BE2C (cell line): ENCODE data around the gene C16orf87.

Experiments
- DNase-seq: peaks from one replicate; pipeline ENCODE4 v3.0.0-alpha.2; 2020
- H3K27me3 ChIP-seq: fragments of 250-450 bp; sonication (Bioruptor Pico); 2 replicates; pipeline ENCODE4 v1.5.1; 2020; ENCODE audit warnings: mild to moderate bottlenecking
- H3K36me3 ChIP-seq: fragments of 250-450 bp; sonication (Bioruptor Pico); 2 replicates; pipeline ENCODE4 v1.5.1; 2020; ENCODE audit warnings: mild to moderate bottlenecking
- H3K4me1 ChIP-seq: fragments of 250-450 bp; sonication (Bioruptor Pico); 2 replicates; pipeline ENCODE4 v1.5.1; 2020
- H3K4me3 ChIP-seq: 2 replicates; pipeline ENCODE4 v1.5.1; 2011; ENCODE audit warnings: low read depth, low read length
- H3K9me3 ChIP-seq: fragments of 250-450 bp; sonication (Bioruptor Pico); 2 replicates; pipeline ENCODE4 v1.5.1; 2020
- TF ChIP-seq, protein P1 (sequence below): IDR thresholded peaks from 2 replicates; pipeline ENCODE4 v1.5.1; 2012; ENCODE audit warnings: mild to moderate bottlenecking, low read depth, low read length

Gene C16orf87

GRCh38 chr16:46759309-46759708 is 71.7 kb downstream of the C16orf87 start:
- Histone ChIP-seq H3K4me3 (no peak overlapping the region), H3K4me1 (peaks cover 6% of the 10 kb centered on the region), H3K36me3 (no peaks in the 10 kb centered on the region), H3K27me3 (peaks cover 36% of the 10 kb centered on the region), H3K9me3 (no peaks in the 10 kb centered on the region)
- DNase-seq = no peak
- TF ChIP-seq, protein P1, sequence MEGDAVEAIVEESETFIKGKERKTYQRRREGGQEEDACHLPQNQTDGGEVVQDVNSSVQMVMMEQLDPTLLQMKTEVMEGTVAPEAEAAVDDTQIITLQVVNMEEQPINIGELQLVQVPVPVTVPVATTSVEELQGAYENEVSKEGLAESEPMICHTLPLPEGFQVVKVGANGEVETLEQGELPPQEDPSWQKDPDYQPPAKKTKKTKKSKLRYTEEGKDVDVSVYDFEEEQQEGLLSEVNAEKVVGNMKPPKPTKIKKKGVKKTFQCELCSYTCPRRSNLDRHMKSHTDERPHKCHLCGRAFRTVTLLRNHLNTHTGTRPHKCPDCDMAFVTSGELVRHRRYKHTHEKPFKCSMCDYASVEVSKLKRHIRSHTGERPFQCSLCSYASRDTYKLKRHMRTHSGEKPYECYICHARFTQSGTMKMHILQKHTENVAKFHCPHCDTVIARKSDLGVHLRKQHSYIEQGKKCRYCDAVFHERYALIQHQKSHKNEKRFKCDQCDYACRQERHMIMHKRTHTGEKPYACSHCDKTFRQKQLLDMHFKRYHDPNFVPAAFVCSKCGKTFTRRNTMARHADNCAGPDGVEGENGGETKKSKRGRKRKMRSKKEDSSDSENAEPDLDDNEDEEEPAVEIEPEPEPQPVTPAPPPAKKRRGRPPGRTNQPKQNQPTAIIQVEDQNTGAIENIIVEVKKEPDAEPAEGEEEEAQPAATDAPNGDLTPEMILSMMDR = no peak

- Histone ChIP-seq H3K36me3 (no peaks in the 10 kb centered on the region), H3K4me3 (peak overlapping the region; percentile 19; the same call in 1 of the 2 replicates), H3K9me3 (no peaks in the 10 kb centered on the region), H3K4me1 (peaks cover 6% of the 10 kb centered on the region), H3K27me3 (peaks cover 36% of the 10 kb centered on the region)
- peak; percentile 88 for DNase-seq
- TF ChIP-seq, protein P1 = peak; percentile 25
These were observed 73.5 kb downstream of the C16orf87 start for GRCh38 chr16:46757339-46758050.

DNA sequence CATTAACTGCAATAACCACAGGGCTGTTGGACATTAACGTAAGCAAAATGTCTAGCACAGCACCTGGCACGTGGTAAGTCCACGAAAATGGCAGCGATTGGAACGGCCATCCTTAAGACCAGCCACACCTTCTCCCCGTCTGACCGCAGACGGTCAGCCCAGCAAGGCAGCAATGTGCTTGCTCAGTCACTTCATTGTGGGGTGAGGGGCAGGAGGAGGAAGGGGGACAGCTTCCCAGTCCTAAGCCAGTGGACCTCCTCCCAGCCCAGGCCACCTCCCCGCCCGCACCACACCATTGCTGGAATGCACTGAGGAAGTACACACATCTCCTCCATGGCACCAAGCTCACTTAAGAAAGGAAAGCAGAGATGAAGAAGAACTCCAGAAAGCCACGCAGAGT is 74.2 kb downstream of the C16orf87 start:
- TF ChIP-seq, protein P1 = no peak
- no peak for DNase-seq
- peaks cover 6% of the 10 kb centered on the region for H3K4me1 ChIP-seq

GRCh38 chr16:46753015-46753414 is 78.0 kb downstream of the C16orf87 start:
- no peaks in the 10 kb centered on the region for H3K36me3 ChIP-seq
- H3K4me1 ChIP-seq = peaks cover 11% of the 10 kb centered on the region
- H3K9me3 ChIP-seq = no peaks in the 10 kb centered on the region
- no peak for DNase-seq
- no peak overlapping the region for H3K4me3 ChIP-seq
- TF ChIP-seq, protein P1 = no peak
- H3K27me3 ChIP-seq = peaks cover 13% of the 10 kb centered on the region

More for the DNA sequence above, 74.2 kb downstream of the C16orf87 start:
- H3K36me3 ChIP-seq = no peaks in the 10 kb centered on the region
- no peaks in the 10 kb centered on the region for H3K9me3 ChIP-seq
- H3K27me3 ChIP-seq = peaks cover 36% of the 10 kb centered on the region
- H3K4me3 ChIP-seq = no peak overlapping the region

DNA sequence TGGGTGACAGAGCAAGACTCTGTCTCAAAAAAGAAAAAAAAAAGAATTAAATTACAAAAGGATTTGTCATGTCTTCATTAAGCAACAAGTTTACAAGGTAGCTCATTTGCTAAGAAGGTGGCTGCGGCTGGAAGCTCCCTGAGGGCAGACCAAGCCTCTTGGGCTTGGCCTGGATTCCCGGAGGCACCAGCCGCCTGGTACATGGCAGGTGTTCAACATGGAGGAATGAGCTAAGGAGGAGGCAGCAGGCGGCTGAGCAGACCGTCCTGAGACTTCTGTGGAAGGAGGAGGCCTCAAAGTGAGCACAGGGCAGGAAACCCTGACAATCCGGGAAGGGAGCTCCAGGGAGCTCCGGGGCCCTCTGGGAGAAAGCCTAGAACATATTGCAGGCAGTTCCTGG is 79.6 kb downstream of the C16orf87 start:
- peaks cover 5% of the 10 kb centered on the region for H3K27me3 ChIP-seq
- no peaks in the 10 kb centered on the region for H3K9me3 ChIP-seq
- no peak for DNase-seq
- TF ChIP-seq, protein P1 = no peak
- no peak overlapping the region for H3K4me3 ChIP-seq
- peaks cover 6% of the 10 kb centered on the region; the same call in 1 of the 2 replicates for H3K4me1 ChIP-seq
- no peaks in the 10 kb centered on the region for H3K36me3 ChIP-seq
